ENCODE data around the gene TNFRSF11A.

The TNFRSF11A gene

DNA sequence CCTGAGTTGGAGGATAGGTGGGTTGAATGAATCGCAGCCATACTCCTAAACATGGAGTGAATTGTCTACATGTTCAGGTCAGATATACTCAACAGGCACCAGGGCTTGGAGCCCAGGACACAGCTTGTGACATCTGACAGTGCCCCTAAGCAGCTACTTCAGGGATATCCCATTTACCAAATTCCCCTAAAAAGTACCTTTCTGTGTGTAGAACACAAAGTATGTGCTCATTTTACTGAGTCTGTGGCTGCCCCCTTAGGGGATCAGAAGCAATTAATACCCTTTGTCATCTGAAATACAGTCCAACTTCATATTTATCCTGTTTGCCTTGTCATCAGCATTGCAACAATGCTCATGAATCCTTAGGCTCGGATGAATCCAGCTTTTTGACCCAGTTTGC is 20.8 kb downstream of the TNFRSF11A start:
- no peak for DNase-seq

GRCh38 chr18:62346333-62347088 is 21.4 kb downstream of the TNFRSF11A start:
- no peak for DNase-seq

DNA sequence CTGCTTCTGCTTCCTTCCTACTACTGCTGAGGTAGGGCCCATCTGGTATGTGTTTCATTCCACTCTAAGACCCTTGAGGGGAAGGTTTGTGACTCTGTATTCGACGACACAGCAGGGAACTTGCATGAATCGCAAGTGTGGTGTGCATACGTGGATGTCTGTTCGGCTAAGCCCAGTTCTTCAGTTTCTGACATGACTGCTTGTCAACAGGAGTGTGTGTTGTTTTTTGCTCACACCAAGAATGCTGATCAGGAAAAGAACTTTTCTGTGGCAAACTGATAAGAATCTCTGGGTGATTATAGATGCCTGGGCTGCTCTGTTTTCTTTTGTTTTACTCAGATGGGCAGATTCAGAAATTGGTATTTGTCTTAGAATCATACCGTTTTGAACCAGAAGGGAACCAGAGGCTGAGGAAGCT is 22.0 kb downstream of the TNFRSF11A start:
- DNase-seq: no peak

DNA sequence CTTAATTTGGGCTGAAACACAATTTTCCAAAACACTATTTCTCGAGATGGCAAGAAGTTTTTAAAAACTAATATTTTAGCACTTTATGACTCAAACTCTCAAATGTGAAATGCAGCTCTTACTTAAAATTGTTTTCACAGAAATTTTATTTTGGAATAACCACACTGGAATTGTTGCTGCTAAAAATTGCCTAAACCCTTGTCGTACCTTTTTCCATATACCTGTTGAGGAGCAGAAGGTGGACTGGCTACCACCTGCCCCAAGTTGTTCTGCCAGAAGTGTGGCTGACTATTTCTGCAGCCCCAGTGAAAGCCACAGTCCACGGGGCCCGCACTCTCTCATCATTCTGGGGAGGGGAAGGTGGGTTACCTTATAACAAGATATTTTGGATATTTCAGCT is 23.4 kb downstream of the TNFRSF11A start:
- DNase-seq: no peak

DNA sequence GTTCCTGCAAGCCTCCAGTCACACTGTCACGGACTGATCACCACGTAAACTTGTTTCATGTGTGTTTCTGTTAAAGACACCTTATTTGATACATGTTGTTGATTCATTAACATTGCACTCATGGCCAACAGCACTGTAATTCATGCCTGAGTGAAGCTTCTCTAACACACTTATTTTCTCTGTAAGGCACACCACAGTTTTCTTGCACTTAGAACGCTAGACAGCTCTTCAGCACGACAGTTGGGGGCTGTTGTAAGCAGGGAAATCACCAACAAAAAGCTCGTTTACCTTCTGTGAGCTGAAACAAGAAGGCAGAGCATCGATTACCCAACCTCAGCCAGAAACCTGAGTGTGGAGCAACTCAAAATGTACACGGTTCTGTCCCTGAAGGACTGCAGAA is 28.1 kb downstream of the TNFRSF11A start:
- no peak for DNase-seq

DNA sequence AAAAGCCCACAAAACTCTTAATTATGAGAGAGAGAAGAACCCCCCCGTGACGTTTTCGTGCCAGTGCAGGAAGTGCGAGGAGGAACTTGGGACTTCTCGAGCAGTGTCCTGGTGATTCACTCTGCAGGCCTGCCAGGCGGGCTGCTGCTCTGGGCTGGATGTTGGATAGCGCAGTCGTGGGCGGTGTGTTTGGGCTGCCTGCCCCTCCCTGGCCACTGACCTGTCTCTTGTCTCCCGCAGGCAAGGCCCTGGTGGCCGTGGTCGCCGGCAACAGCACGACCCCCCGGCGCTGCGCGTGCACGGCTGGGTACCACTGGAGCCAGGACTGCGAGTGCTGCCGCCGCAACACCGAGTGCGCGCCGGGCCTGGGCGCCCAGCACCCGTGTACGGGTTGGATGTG is 29.0 kb downstream of the TNFRSF11A start:
- DNase-seq: no peak

- DNase-seq: no peak
These were observed 32.1 kb downstream of the TNFRSF11A start for GRCh38 chr18:62357079-62357719.

DNA sequence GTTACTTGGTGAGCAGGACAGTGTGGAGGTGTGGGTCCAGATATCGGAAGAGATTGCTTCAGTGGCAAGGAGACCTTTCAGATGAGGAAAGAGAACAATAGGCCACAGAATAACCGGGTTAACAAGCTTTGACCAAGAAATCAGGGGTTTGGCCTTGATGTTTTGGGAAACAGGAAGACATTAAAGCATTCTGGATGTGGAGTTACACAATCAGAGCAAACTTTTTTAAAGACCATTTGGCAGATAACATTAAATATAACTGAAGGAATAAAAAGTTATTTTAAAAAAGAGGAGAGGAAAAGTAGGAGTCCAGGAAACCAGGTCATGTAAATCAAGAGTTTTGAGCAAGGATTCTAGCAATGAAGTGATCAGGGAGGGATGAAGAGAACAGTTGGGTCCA is 35.7 kb downstream of the TNFRSF11A start:
- DNase-seq: no peak

DNA sequence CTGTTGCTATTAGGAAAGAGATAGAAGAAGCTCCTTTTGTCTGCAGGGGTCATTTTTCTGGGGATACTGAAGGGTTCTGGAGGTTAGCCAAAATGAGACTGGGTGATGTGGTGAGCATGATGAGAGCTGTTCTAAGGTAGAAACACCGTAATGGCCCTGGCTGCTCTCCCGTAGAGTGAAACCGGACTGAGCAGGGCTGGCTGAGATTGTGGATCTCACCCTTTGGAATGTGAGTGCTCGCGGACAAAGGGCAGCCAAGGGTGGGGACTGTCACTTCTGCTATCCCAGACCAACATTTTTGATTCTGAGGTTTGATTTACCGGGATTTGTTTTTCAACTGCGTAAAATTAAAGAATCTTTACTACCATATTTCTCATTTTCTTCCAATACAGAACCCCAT is 36.2 kb downstream of the TNFRSF11A start:
- no peak for DNase-seq

GRCh38 chr18:62364558-62364957 is 39.4 kb downstream of the TNFRSF11A start:
- no peak for DNase-seq

GRCh38 chr18:62365420-62365819 is 40.3 kb downstream of the TNFRSF11A start:
- no peak for DNase-seq

GRCh38 chr18:62366992-62367391 is 41.9 kb downstream of the TNFRSF11A start:
- no peak for DNase-seq

- no peak for DNase-seq
These were observed 43.0 kb downstream of the TNFRSF11A start for GRCh38 chr18:62368100-62368499.

- no peak for DNase-seq
These were observed 44.1 kb downstream of the TNFRSF11A start for GRCh38 chr18:62369129-62369644.

GRCh38 chr18:62370366-62370765 is 45.3 kb downstream of the TNFRSF11A start:
- DNase-seq: no peak

DNA sequence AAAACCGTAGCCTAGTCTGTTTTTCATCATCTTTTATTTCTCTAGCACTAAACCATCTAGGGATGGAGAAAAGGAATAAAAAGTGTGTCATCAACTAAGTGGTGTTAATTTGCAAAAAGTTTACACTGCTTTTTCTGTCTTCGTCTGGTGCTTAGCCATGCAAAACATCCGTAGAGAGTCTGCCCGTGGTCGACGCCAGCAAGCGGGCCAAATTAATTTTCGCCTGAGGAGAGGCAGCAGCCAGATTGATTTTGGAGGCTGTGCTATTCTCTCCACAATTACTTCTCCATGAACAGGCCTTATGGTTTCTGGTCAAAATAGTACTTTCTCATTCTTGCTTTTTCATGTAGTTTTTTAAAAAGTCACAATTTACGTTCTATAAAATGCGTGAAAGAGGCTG is 46.3 kb downstream of the TNFRSF11A start:
- no peak for DNase-seq

GRCh38 chr18:62372156-62372555 is 47.0 kb downstream of the TNFRSF11A start:
- DNase-seq: no peak

GRCh38 chr18:62372882-62373281 is 47.8 kb downstream of the TNFRSF11A start:
- no peak for DNase-seq

DNA sequence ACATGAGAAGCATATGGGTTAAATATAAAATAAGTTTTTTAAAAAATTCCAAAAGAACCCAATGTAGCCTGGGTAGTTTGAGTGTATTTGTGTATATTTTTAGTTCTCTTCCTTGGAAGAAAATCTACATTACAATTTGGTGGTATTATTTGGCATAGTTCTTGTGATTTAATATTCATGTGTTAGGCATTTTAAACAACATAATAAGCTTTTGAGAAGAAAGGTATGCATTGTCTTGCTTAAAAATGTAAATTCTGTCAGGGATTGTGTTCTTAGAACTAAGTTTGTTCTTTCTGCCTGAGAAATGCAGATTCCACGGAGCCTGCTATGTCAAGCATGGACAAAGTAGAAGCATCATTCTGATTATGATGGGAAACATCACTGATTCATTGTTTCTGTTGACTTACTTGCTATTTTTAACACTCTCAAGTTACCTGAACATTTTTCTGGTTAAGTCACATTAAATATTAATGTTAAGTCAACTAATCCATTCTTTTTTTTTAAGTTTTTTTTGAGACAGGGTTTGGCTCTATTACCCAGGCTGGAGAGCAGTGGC is 49.4 kb downstream of the TNFRSF11A start:
- DNase-seq: no peak

GRCh38 chr18:62377131-62377807 is 52.2 kb downstream of the TNFRSF11A start:
- no peak for DNase-seq

DNA sequence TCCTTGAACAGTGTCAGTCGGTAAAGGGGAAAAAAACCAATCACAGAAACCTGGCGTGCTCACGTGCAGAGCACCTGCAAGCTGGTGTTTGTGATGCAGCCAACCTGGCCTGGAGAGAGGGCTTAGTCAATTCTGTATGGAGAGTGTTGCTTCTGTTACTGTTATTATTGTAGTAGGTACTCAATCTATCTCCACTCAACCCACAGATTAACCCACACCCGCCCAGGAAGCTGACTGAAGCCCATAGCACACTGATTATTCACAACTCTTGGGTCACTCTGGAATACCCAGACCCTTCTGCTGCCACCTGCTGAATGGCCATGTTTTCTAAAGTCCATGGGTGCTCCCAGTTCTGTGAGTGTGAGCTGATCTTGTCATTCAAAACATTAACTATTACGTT is 53.9 kb downstream of the TNFRSF11A start:
- DNase-seq: peak; percentile 2

- no peak for DNase-seq
These were observed 56.3 kb downstream of the TNFRSF11A start for GRCh38 chr18:62381373-62381772.

GRCh38 chr18:62384068-62384467 is 59.0 kb downstream of the TNFRSF11A start:
- no peak for DNase-seq
